ENCODE data around the gene LCE1D. TPM values are rescaled to one million over a fixed set of nuclear protein-coding genes. Genes with fewer than 3 reads are reported as not detected.

Gene LCE1D
- total RNA-seq, 1 donor from 2014 or later, result not detected

DNA sequence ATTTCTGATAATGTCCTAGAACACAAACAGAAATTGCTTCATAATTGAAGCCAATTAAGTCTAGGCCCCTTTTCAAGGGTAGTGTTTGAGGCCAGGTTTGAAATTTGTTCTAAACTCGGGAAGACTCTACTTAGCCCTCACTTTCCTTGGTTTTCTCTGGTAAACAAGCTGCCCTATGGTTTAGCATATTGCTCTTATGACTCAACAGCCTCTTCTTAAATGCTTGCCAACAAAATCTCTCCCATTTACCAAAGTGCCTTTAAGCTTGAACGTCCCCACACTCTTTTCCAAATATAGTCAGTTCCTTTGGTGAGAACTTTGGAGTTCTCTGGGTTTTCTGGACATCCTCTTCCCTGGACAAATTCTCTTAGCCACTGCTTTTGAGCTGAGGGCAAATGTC is 40.3 kb downstream of the LCE1D start:
- Histone ChIP-seq H3K4me1 (no peaks in the 10 kb centered on the region), H3K27me3 (ENCODE audit: low read depth) (no peaks in the 10 kb centered on the region), H3K36me3 (no peaks in the 10 kb centered on the region), H3K4me3 (no peak overlapping the region), H3K9me3 (no peaks in the 10 kb centered on the region), H3K27ac (no peak overlapping the region)
- TF ChIP-seq, protein P1, sequence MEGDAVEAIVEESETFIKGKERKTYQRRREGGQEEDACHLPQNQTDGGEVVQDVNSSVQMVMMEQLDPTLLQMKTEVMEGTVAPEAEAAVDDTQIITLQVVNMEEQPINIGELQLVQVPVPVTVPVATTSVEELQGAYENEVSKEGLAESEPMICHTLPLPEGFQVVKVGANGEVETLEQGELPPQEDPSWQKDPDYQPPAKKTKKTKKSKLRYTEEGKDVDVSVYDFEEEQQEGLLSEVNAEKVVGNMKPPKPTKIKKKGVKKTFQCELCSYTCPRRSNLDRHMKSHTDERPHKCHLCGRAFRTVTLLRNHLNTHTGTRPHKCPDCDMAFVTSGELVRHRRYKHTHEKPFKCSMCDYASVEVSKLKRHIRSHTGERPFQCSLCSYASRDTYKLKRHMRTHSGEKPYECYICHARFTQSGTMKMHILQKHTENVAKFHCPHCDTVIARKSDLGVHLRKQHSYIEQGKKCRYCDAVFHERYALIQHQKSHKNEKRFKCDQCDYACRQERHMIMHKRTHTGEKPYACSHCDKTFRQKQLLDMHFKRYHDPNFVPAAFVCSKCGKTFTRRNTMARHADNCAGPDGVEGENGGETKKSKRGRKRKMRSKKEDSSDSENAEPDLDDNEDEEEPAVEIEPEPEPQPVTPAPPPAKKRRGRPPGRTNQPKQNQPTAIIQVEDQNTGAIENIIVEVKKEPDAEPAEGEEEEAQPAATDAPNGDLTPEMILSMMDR (IDR thresholded peaks at IDR 0.05), result no peak
- ATAC-seq, result no peak
- no peak for DNase-seq
- intact Hi-C loops (cut with DNase I), result no loop called here

DNA sequence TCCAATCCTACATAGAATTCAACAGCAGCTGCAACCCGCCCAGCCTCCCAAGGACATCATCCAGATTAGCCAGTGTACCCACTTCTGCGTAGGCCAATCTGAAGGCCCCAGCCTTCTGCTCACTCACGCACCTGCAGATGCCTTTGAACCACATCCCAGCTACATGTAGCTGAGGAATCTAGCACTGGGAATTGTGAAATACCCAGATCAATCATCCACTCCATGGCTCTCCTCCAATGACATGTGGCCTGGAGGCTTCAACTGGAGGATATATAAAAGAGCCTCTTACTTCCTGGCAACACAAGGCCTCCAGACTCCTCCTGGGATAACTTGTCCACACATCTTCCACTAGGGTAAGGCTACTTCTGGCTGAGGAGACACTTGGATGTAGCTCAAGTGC is 46.0 kb downstream of the LCE1D start, which contains the start of gene LCE6A:
Gene LCE6A (plus strand): TSS at position 301 of the 400 bp plus-strand sequence. CDS start 665 bp downstream, outside the sequence.
- no peak within 1 kb of the TSS for H3K27ac ChIP-seq
- no peak within 1 kb of the TSS for H3K4me3 ChIP-seq
- ATAC-seq (no peak), DNase-seq (no peak)
- TF ChIP-seq, protein P1 (IDR thresholded peaks at IDR 0.05), result no peak
- no peaks in the 10 kb centered on the region for H3K36me3 ChIP-seq
- intact Hi-C loops (cut with DNase I), result no loop called here
- no peaks in the 10 kb centered on the region for H3K4me1 ChIP-seq
- H3K9me3 ChIP-seq, result no peaks in the 10 kb centered on the region
- H3K27me3 ChIP-seq (ENCODE audit: low read depth), result no peaks in the 10 kb centered on the region

Other genes starting within 250 kb of the LCE1D start
- not detected for gene LCE3E, start 229.9 kb upstream of the LCE1D start, total RNA-seq
- not detected for gene LCE3D, start 216.2 kb upstream of the LCE1D start, total RNA-seq
- not detected for gene LCE3C, start 196.5 kb upstream of the LCE1D start, total RNA-seq
- gene LCE3B, start 182.9 kb upstream of the LCE1D start, total RNA-seq, result not detected
- not detected for gene LCE3A, start 173.6 kb upstream of the LCE1D start, total RNA-seq
- gene LCE2D, start 133.3 kb upstream of the LCE1D start, total RNA-seq, result not detected
- not detected for gene LCE2C, start 121.4 kb upstream of the LCE1D start, total RNA-seq
- not detected for gene LCE2B, start 110.6 kb upstream of the LCE1D start, total RNA-seq
- gene LCE2A, start 98.4 kb upstream of the LCE1D start, total RNA-seq, result not detected
- gene LCE4A, start 88.6 kb upstream of the LCE1D start, total RNA-seq, result not detected
- gene KPRP, start 38.7 kb upstream of the LCE1D start, total RNA-seq, result not detected
- not detected for gene LCE1F, start 21.6 kb upstream of the LCE1D start, total RNA-seq
- gene LCE1E, start 10.5 kb upstream of the LCE1D start, total RNA-seq, result not detected
- gene LCE1C, start 9.9 kb downstream of the LCE1D start, total RNA-seq, result not detected
- not detected for gene LCE1B, start 15.2 kb downstream of the LCE1D start, total RNA-seq
- gene LCE1A, start 30.8 kb downstream of the LCE1D start, total RNA-seq, result not detected
- gene LCE6A, start 46.1 kb downstream of the LCE1D start, total RNA-seq, result not detected
- gene LCE7A, start 63.3 kb downstream of the LCE1D start, total RNA-seq, result not detected
- gene SMCP, start 81.6 kb downstream of the LCE1D start, total RNA-seq, result not detected
- gene IVL, start 111.8 kb downstream of the LCE1D start, total RNA-seq, result 0.24 TPM
- not detected for gene SPRR5, start 150.5 kb downstream of the LCE1D start, total RNA-seq
- not detected for gene SPRR4, start 173.9 kb downstream of the LCE1D start, total RNA-seq
- gene SPRR1A, start 187.4 kb downstream of the LCE1D start, total RNA-seq, result not detected
- not detected for gene SPRR3, start 205.0 kb downstream of the LCE1D start, total RNA-seq
- gene SPRR1B, start 234.5 kb downstream of the LCE1D start, total RNA-seq, result not detected
- gene SPRR2D, start 244.4 kb downstream of the LCE1D start, total RNA-seq, result not detected

Data from lower lobe of right lung (tissue), 2 donors.